Neural progenitor cell (in vitro differentiated cells): ENCODE results near the gene MAPRE2.

Experiments
- EZH2 ChIP-seq: fragments of 200-600 bp; sonication (generic); IDR thresholded peaks from 2 replicates; pipeline ENCODE4 v1.6.1; 2017; ENCODE audit warnings: antibody characterized with exemption, mild to moderate bottlenecking, moderate library complexity
- TF ChIP-seq, protein P1 (sequence below): fragments of 200-600 bp; sonication (generic); IDR thresholded peaks from 2 replicates; pipeline ENCODE4 v1.5.1; 2017; ENCODE audit warnings: antibody characterized with exemption, mild to moderate bottlenecking

DNA sequence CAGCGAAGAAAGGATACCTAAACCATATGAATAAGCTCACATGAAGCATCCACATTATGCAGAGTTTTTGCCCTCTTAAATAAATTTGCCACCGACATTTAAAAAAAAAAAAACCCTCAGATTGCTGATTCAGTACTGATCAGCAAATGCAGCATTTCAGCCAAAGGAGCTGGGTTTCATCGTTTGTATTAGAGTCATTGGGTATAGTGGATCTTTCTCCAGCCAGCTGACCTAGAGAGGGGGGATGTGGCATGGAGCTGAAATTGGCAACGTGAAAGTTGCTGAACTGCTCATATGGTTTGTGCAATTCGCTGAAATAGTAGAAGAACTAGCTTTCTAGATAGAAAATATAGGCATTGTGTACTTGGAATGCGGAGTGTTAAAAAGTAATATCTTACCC is 126.1 kb downstream of the MAPRE2 start:
- TF ChIP-seq, protein P1, sequence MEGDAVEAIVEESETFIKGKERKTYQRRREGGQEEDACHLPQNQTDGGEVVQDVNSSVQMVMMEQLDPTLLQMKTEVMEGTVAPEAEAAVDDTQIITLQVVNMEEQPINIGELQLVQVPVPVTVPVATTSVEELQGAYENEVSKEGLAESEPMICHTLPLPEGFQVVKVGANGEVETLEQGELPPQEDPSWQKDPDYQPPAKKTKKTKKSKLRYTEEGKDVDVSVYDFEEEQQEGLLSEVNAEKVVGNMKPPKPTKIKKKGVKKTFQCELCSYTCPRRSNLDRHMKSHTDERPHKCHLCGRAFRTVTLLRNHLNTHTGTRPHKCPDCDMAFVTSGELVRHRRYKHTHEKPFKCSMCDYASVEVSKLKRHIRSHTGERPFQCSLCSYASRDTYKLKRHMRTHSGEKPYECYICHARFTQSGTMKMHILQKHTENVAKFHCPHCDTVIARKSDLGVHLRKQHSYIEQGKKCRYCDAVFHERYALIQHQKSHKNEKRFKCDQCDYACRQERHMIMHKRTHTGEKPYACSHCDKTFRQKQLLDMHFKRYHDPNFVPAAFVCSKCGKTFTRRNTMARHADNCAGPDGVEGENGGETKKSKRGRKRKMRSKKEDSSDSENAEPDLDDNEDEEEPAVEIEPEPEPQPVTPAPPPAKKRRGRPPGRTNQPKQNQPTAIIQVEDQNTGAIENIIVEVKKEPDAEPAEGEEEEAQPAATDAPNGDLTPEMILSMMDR: no peak
- no peak for TF ChIP-seq EZH2
